Measurements from ENCODE around the gene HTR3B.

DNA sequence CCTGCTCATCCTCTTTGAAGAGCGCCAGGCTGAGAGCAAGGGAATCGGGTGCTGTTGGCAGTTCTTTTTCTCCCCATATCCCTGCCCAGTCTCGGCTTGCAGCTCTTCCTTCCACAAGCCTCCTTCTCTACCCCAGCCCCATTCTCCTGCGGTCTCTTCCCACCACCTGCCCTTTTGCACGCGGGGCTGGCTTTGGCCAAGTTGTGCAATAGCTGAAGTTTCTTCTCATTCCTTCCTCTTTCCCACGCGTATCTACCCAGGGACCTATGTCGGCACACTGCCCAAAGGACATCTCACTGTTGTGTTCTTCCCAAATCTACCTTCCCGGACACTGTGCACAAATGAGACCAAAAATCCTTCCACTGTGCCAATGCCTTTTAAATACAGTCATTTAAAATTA, 48.0 kb downstream of the HTR3B start:
- TF ChIP-seq, protein P1, sequence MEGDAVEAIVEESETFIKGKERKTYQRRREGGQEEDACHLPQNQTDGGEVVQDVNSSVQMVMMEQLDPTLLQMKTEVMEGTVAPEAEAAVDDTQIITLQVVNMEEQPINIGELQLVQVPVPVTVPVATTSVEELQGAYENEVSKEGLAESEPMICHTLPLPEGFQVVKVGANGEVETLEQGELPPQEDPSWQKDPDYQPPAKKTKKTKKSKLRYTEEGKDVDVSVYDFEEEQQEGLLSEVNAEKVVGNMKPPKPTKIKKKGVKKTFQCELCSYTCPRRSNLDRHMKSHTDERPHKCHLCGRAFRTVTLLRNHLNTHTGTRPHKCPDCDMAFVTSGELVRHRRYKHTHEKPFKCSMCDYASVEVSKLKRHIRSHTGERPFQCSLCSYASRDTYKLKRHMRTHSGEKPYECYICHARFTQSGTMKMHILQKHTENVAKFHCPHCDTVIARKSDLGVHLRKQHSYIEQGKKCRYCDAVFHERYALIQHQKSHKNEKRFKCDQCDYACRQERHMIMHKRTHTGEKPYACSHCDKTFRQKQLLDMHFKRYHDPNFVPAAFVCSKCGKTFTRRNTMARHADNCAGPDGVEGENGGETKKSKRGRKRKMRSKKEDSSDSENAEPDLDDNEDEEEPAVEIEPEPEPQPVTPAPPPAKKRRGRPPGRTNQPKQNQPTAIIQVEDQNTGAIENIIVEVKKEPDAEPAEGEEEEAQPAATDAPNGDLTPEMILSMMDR (IDR thresholded peaks at IDR 0.05): no peak
- TF ChIP-seq POLR2AphosphoS5 (IDR thresholded peaks at IDR 0.05): no peak
